GM21717 (cell line): ENCODE results near the gene KLHDC10.
"Not testable (repeated sequence)": the region's sequence is repeated elsewhere in the genome, so short reads cannot be mapped to it uniquely, and the experiment has no call there.

ENCODE experiments used
- ATAC-seq: cut with Tn5 transposase; IDR thresholded peaks from one replicate; pipeline ENCODE4 v1.9.1; 2021; ENCODE audit warnings: mild to moderate bottlenecking, moderate library complexity; ENCODE audit not compliant: unreplicated experiment

The KLHDC10 gene

DNA sequence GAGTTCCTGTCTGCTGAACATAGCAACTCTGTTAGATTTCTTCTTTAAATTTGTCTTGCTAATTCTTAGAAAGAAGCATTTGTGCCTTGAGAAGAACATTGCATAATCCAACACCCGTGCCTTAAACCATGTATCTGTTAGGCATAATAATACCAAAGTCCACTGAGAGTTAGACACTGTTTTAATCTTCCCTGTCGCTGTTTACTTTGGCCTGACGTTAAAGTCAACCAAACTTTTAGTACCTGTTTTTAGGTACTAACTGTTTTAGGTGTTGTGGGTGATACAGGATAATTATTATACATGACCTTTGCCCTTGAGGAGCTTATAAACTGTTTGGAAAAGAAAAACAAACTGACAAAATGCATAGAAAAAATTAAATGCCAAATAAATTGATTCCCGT, 43.6 kb downstream of the KLHDC10 start:
- ATAC-seq: no peak

- ATAC-seq: peak; percentile 56
These were observed 44.0 kb downstream of the KLHDC10 start for GRCh38 chr7:130114374-130114773.

- ATAC-seq: peak; percentile 5
These were observed 44.4 kb downstream of the KLHDC10 start for GRCh38 chr7:130114776-130115175.

GRCh38 chr7:130118294-130118693, 48.0 kb downstream of the KLHDC10 start:
- ATAC-seq: no peak

DNA sequence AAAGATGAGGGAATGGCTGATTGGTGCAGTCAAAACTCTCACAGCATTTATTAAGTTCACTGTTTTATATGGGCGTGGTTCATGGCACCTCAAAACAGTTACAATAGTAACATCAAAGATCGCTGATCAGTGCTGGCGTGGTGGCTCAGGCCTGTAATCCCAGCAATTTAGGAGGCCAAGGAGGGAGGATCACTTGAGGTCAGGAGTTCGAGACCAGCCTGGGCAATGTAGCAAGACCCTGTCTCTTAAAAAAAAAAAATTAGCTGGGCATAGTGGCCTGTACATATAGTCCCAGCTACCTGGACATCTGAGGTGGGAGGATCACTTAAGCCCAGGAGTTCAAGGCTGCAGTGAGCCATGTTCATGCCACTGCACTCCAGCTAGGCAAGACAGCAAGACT, 48.5 kb downstream of the KLHDC10 start:
- no peak for ATAC-seq

- no peak for ATAC-seq
These were observed 53.2 kb downstream of the KLHDC10 start for GRCh38 chr7:130123501-130123900.

DNA sequence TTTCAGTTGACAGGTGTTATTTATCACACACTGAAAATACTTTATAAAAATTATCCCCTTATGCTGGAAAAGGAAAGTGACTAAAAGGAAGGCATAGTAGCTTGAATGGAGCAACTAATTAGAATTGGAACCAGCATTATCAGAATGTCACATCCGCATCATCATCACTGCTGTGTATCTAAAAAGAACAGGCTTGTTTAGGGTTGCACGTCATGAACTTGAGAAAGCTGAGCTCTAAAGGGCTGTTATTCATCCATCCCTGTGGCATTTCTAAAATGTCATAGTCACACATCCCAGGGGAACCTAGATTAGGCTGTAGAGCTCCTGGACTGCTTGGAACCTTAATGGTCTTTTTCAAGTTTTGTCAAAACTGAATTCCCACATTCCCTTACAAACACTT, 54.4 kb downstream of the KLHDC10 start:
- ATAC-seq: no peak

GRCh38 chr7:130126840-130127239, 56.5 kb downstream of the KLHDC10 start:
- ATAC-seq: not testable (repeated sequence)

- no peak for ATAC-seq
These were observed 57.1 kb downstream of the KLHDC10 start for GRCh38 chr7:130127404-130127803.

DNA sequence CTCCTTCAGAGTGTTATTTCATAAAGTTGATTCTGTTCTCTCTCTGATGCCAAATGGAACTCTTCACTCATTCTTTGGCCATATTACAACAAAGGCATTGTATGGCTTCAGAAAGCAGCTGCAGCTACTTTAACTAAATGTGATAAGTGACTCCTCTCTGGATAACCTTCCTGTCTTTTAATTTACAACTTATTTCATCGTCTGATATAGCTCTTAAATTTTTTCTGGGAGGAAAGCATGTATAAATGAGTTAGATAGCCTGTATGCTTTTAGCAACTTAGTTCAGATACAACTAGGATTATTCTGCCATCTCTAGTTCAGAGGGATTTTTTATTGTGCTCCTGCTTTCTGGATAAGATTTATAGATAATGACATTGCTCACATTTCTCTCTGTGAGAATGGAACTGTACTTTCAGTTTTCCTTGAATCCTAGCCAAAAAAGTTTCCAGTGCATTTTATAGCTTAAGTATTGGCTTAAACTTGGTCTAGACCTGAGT, 57.5 kb downstream of the KLHDC10 start:
- ATAC-seq: no peak

- no peak for ATAC-seq
These were observed 58.7 kb downstream of the KLHDC10 start for GRCh38 chr7:130129011-130129411.

- ATAC-seq: no peak
These were observed 61.0 kb downstream of the KLHDC10 start for GRCh38 chr7:130131191-130131834.

DNA sequence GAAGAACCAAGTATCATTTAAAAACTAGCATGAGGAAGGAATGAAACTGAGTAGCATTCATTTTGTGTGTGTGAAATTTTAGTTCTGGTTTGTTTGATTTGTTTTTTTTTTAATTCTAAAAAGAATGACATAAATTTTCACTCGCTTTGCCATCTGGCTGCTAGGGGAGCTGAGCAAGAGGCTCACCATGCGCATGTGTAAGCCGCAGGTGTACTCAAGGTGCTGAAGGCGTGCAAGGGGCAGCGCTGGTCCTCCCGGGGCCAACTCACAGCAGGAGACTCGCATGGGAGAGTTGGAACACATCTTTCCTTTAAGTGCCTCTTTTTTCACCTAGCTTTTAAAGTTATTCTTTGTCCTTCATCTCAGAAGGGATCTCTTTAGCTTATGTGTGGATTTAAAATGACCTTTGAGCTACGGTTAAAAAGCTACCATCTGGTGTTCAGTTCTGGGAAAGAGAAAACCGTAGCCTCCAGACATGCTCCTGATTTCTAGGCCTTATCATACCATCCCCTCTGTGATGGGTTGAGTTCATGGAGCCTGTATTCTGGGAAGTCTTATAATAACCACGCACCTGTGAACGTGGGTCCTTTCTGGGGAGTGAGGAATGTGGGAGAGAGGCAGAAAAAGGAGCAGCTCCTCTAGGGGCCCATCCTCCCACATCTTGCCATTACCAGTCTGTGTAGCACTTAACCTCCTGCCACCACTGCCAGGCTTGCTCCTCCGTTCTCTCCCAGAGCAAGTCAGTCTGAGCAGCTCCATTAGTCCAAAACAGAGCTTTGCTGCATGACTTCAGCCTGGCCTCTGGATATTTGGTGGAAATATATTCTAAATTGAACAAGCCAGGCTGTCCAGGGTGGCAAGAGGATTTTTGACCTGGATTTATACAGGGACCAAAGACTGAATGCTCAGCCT, 61.9 kb downstream of the KLHDC10 start:
- ATAC-seq: no peak

GRCh38 chr7:130133029-130133782, 62.9 kb downstream of the KLHDC10 start:
- ATAC-seq: no peak

DNA sequence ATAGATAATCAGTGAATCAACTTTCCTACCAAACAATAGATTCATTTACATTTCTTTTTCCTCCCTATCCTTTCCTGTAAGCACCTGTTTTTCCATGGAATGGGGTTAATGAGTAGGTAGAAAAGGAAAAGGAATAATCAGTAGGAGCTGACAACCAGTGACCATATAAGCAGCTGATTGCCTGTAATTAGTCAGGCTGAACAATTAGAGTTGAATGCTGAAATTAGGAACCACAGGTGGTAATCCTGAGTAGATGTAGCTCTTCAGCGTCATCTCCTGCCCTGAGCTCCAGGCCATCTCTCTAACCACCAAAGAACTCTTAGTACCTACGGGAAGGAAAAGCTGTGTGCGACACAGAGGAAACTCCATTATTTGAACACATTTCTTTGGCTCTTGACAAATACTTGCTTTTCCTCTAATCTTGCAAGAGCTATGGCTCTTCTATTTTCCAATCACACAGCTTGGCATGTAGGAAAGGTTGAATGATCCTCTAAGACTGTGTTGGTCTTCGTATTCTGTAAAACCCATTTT, 63.8 kb downstream of the KLHDC10 start:
- no peak for ATAC-seq

GRCh38 chr7:130134726-130135125, 64.4 kb downstream of the KLHDC10 start:
- no peak for ATAC-seq

DNA sequence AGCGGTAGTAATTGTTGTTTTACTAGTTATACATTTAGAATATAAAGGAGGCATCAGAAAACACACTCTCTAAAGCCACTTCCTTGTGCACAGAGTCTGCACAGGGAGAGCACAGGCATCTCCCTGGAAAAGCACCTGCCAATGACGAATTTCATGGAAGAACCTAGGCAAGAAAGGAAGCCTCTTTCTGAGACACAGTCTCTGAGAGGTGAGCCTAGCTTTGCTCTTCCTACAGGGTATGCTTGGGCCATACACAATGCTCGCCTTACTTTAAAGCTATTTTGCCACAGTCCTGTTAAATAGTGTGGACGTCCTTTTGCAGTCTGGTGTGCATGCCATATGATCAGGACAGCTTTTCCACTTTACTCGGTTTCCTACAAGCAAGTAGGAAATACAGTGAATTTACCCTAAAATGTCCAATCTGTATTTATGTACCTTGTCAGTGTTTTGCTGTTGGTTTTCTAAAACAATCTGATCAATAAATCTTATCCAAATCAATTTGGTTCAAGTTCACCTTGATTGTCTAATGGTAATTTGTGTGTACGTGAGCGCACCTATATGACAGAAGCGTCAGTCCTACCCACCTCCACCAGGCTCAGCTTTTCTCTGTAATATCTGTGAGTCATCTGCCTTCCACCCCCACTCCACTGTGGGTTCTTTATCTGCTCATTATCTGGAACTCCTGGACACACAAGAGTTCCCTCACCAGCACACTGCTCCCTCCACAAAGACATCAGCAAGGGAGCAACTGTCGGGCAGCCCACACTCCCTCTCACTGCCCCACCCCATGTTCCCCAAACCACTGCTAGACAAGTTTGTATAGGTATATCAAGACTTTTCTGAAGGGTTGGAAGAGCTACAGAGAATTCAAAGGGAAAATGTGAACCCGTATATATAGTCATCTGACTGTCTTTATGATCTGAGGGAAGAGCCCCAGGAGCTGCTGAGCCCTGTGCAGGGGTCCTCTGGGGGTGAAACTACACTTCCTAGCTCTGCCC, 65.2 kb downstream of the KLHDC10 start:
- no peak for ATAC-seq

- no peak for ATAC-seq
These were observed 66.3 kb downstream of the KLHDC10 start for GRCh38 chr7:130136579-130137167.

- no peak for ATAC-seq
These were observed 66.9 kb downstream of the KLHDC10 start for GRCh38 chr7:130137207-130137606.
